ENCODE data around the gene STRN4. TPM values are rescaled to one million over a fixed set of nuclear protein-coding genes. Genes with fewer than 3 reads are reported as not detected.

Gene STRN4
- polyA plus RNA-seq, 1 of the 3 experiments (the other 2 are of a cell fraction), result 92.8 TPM

- no peak overlapping the region for H3K27ac ChIP-seq (ENCODE audit: low read depth in 2 of 2, low read length in 1 of 2)
- H3K9ac ChIP-seq, result no peak overlapping the region
- H3K9me2 ChIP-seq, result no peaks in the 10 kb centered on the region
- no peak for TF ChIP-seq SMC3 (IDR thresholded peaks at IDR 0.05; ENCODE audit: low read depth, low read length)
- no peak for TF ChIP-seq YY1 (IDR thresholded peaks at IDR 0.05; ENCODE audit: low read depth)
- TF ChIP-seq IRF3 (IDR thresholded peaks at IDR 0.05; ENCODE audit: low read depth, low read length), result no peak
- TF ChIP-seq TEAD4 (IDR thresholded peaks at IDR 0.05; ENCODE audit: borderline replicate concordance, insufficient read depth), result no peak
- TF ChIP-seq MAX (IDR thresholded peaks at IDR 0.05; ENCODE audit: low read depth), result no peak
- TF ChIP-seq CTCF (IDR thresholded peaks at IDR 0.05), result no peak
- TF ChIP-seq GATA2 (CRISPR knock-in tag; IDR thresholded peaks at IDR 0.05), result no peak
- no peak for TF ChIP-seq NFIC (IDR thresholded peaks at IDR 0.05; ENCODE audit: borderline replicate concordance)
- TF ChIP-seq RAD21 (IDR thresholded peaks at IDR 0.05; ENCODE audit: low read length), result no peak
- TF ChIP-seq REST (IDR thresholded peaks at IDR 0.05; ENCODE audit: low read depth, low read length), result no peak
- no peak for TF ChIP-seq USF2 (IDR thresholded peaks at IDR 0.05; ENCODE audit: borderline replicate concordance, low read depth, low read length)
- TF ChIP-seq JUND (IDR thresholded peaks at IDR 0.05), result no peak
- no peak for TF ChIP-seq CHD2 (IDR thresholded peaks at IDR 0.05; ENCODE audit: low read length, partially characterized antibody)
- no peaks in the 10 kb centered on the region for H3K27me3 ChIP-seq (ENCODE audit: insufficient read depth)
- H3K36me3 ChIP-seq (replicated peaks in 1 of 2; ENCODE audit: control insufficient read depth in 1 of 2, insufficient read depth in 2 of 2, low read length in 1 of 2), result peaks cover 25 to 54% of the 10 kb centered on the region in 2 experiments
- H3K4me2 ChIP-seq, result no peak overlapping the region
- H4K20me1 ChIP-seq (ENCODE audit: insufficient read depth), result peaks cover 72% of the 10 kb centered on the region
- WGBS (ENCODE audit: low lambda C conversion rate), result 91% methylated on average over 17 of the region's 19 CpGs
- no peaks in the 10 kb centered on the region for H3K9me3 ChIP-seq
- ChIA-PET POLR2A (no interaction called here), CTCF (interaction anchor here (1.0 to 4.0 kb wide), 2 partner anchors 10 to 103 kb away, joined by 4 to 32 read pairs; no protein-coding TSS in a partner anchor)
- peaks cover 12% of the 10 kb centered on the region for H3F3A ChIP-seq (replicated peaks; ENCODE audit: insufficient read depth)
- peaks cover 95% of the 10 kb centered on the region for H3K79me2 ChIP-seq (ENCODE audit: insufficient read depth)
- no peak overlapping the region for H3K4me3 ChIP-seq (ENCODE audit: low read depth in 2 of 2, low read length in 1 of 2)
- no peak overlapping the region for H2AFZ ChIP-seq (ENCODE audit: low read depth)
- peaks cover 0 to 8% of the 10 kb centered on the region in 2 experiments; a peak in 1 of 4 replicates for H3K4me1 ChIP-seq (ENCODE audit: control insufficient read depth in 1 of 2, insufficient read depth in 2 of 2, low read depth in 1 of 2, low read length in 1 of 2)
- DNase-seq, result no peak
These were observed 8.5 kb downstream of the STRN4 start for GRCh38 chr19:46737761-46738171.
